SK-N-SH (cell line): ENCODE measurements around the gene ADPGK. TPM values are rescaled to one million over a fixed set of nuclear protein-coding genes. Genes with fewer than 3 reads are reported as not detected.
A peak's percentile ranks its signal among the peaks of the same experiment; 100 is the strongest.

ENCODE experiments used
- CTCF ChIA-PET: fragments of 300-600, 350-600 bp; formaldehyde crosslinking; extraction: SDS; loops from one replicate; lab custom pipeline; 2021; lab: Yijun Ruan, JAX
- POLR2A ChIA-PET: fragments of 350-600 bp; sonication (Branson Sonifier 250); formaldehyde crosslinking; extraction: SDS; loops from one replicate; lab custom pipeline; 2020; ENCODE audit warnings: antibody characterized with exemption, inconsistent platforms; lab: Yijun Ruan, JAX
- DNase-seq: peaks from one replicate; pipeline ENCODE4 v3.0.0; 2012
- H2AFZ ChIP-seq: fragments of 200-600 bp; sonication (generic); 2 replicates; pipeline ENCODE4 v1.8.1; 2016; ENCODE audit warnings: antibody characterized with exemption, mild to moderate bottlenecking, low read depth
- H3F3A ChIP-seq: fragments of 200-600 bp; sonication (generic); replicated peaks from 2 replicates; pipeline ENCODE3; 2016; ENCODE audit warnings: antibody characterized with exemption, mild to moderate bottlenecking; ENCODE audit not compliant: insufficient read depth
- H3K27ac ChIP-seq, 2 experiments: fragments of 200-500 bp in 1 of 2; fragments of 200-600 bp in 1 of 2; sonication (Bioruptor generic) in 1 of 2; sonication (generic), shearing (Covaris generic) in 1 of 2; 2 replicates each; pipeline versions ENCODE4 v1.5.1 to v1.6.1; 2014 to 2016; ENCODE audit warnings: low read depth in 2 of 2, inconsistent platforms in 1 of 2, low read length in 1 of 2, mild to moderate bottlenecking in 1 of 2, mixed read lengths in 1 of 2
- H3K27me3 ChIP-seq: fragments of 200-600 bp; sonication (generic), shearing (Covaris generic); 2 replicates; pipeline ENCODE4 v1.6.1; 2016; ENCODE audit warnings: mixed run types; ENCODE audit not compliant: insufficient read depth
- H3K36me3 ChIP-seq, 2 experiments: fragments of 200-500 bp in 1 of 2; fragments of 200-600 bp in 1 of 2; sonication (Bioruptor generic) in 1 of 2; sonication (generic) in 1 of 2; replicated peaks in 1 of 2; 2 replicates each; pipeline versions ENCODE3 to v1.5.1; 2014 to 2016; ENCODE audit warnings: low read length in 1 of 2, mild to moderate bottlenecking in 1 of 2; ENCODE audit not compliant: insufficient read depth in 2 of 2, control insufficient read depth in 1 of 2
- H3K4me1 ChIP-seq, 2 experiments: fragments of 200-500 bp in 1 of 2; fragments of 200-600 bp in 1 of 2; sonication (Bioruptor generic) in 1 of 2; sonication (generic), shearing (Covaris generic) in 1 of 2; 2 replicates each; pipeline versions ENCODE4 v1.5.1 to v1.6.1; 2014 to 2016; ENCODE audit warnings: low read depth in 1 of 2, low read length in 1 of 2, mixed run types in 1 of 2; ENCODE audit not compliant: insufficient read depth in 2 of 2, control insufficient read depth in 1 of 2
- H3K4me2 ChIP-seq: fragments of 200-600 bp; sonication (generic), shearing (Covaris generic); 2 replicates; pipeline ENCODE4 v1.6.1; 2017; ENCODE audit warnings: mixed run types
- H3K4me3 ChIP-seq, 2 experiments: fragments of 200-500 bp in 1 of 2; fragments of 200-600 bp in 1 of 2; sonication (Bioruptor generic) in 1 of 2; sonication (generic), shearing (Covaris generic) in 1 of 2; 2 replicates each; pipeline versions ENCODE4 v1.5.1 to v1.8.1; 2014 to 2016; ENCODE audit warnings: low read depth in 2 of 2, inconsistent platforms in 1 of 2, low read length in 1 of 2, mild to moderate bottlenecking in 1 of 2, mixed read lengths in 1 of 2, moderate library complexity in 1 of 2
- H3K79me2 ChIP-seq: fragments of 200-600 bp; sonication (generic); 2 replicates; pipeline ENCODE4 v1.8.1; 2017; ENCODE audit warnings: mild to moderate bottlenecking; ENCODE audit not compliant: insufficient read depth
- H3K9ac ChIP-seq: fragments of 200-600 bp; sonication (generic); 2 replicates; pipeline ENCODE4 v1.6.1; 2017; ENCODE audit warnings: mixed run types
- H3K9me2 ChIP-seq: fragments of 200-600 bp; sonication (generic); 2 replicates; pipeline ENCODE4 v1.6.1; 2017; ENCODE audit warnings: mixed run types
- H3K9me3 ChIP-seq: fragments of 200-600 bp; sonication (generic); 2 replicates; pipeline ENCODE4 v1.6.1; 2017; ENCODE audit warnings: mixed run types, mild to moderate bottlenecking, moderate library complexity
- H4K20me1 ChIP-seq: fragments of 200-600 bp; sonication (generic); 2 replicates; pipeline ENCODE4 v1.6.1; 2017; ENCODE audit warnings: mild to moderate bottlenecking, mixed run types; ENCODE audit not compliant: insufficient read depth
- EP300 ChIP-seq, 2 experiments: IDR thresholded peaks; 2 replicates each; pipeline versions ENCODE4 v1.4.0 to v1.6.1; 2012; ENCODE audit warnings: borderline replicate concordance in 1 of 2, low read depth in 1 of 2, low read length in 1 of 2
- MEF2A ChIP-seq: IDR thresholded peaks from 2 replicates; pipeline ENCODE4 v1.4.0; 2012; ENCODE audit warnings: low read depth, borderline replicate concordance
- MXI1 ChIP-seq: IDR thresholded peaks from 2 replicates; pipeline ENCODE4 v1.6.1; 2012; ENCODE audit warnings: mild to moderate bottlenecking, low read depth, low read length, improper control_type of control experiment
- NRF1 ChIP-seq: IDR thresholded peaks from 2 replicates; pipeline ENCODE4 v1.6.1; 2012; ENCODE audit warnings: low read depth, mild to moderate bottlenecking, low read length
- POLR2AphosphoS5 ChIP-seq: IDR thresholded peaks from 2 replicates; pipeline ENCODE4 v1.6.1; 2012; ENCODE audit warnings: low read depth, low read length
- RAD21 ChIP-seq: IDR thresholded peaks from 2 replicates; pipeline ENCODE4 v1.6.1; 2012; ENCODE audit warnings: mild to moderate bottlenecking, low read length
- RCOR1 ChIP-seq: fragments of 150-350 bp; IDR thresholded peaks from 2 replicates; pipeline ENCODE4 v1.6.1; 2017; ENCODE audit warnings: antibody characterized with exemption, low read length
- RFX5 ChIP-seq: IDR thresholded peaks from 2 replicates; pipeline ENCODE4 v1.6.1; 2012; ENCODE audit warnings: mild to moderate bottlenecking, improper control_type of control experiment, low read length
- SMC3 ChIP-seq: IDR thresholded peaks from 2 replicates; pipeline ENCODE4 v1.6.1; 2012; ENCODE audit warnings: low read depth, low read length, improper control_type of control experiment
- USF1 ChIP-seq: IDR thresholded peaks from 2 replicates; pipeline ENCODE4 v1.4.0; 2012; ENCODE audit warnings: low read depth, borderline replicate concordance
- YY1 ChIP-seq: IDR thresholded peaks from 2 replicates; pipeline ENCODE4 v1.4.0; 2012; ENCODE audit warnings: low read depth, mild to moderate bottlenecking
- WGBS: methylation state at CpG from one replicate; pipeline ENCODE4 v1.1.6; 2017; ENCODE audit warnings: low lambda C conversion rate; 5-methylcytosine and 5-hydroxymethylcytosine counted together
- polyA plus RNA-seq, 3 experiments: library from polyadenylated mRNA; depleted of rRNA; stranded (reverse); fragments of >200 nt; gene quantifications; 2 replicates each; pipeline ENCODE4 v1.2.3, GENCODE V29; 2012
- TF ChIP-seq, protein P1 (sequence below): IDR thresholded peaks from 2 replicates; pipeline ENCODE4 v1.4.0; 2012; ENCODE audit warnings: low read depth, borderline replicate concordance
- TF ChIP-seq, protein P2 (sequence below): IDR thresholded peaks from 2 replicates; pipeline ENCODE4 v1.4.0; 2012; ENCODE audit warnings: low read depth
- TF ChIP-seq, protein P3 (sequence below): fragments of 150-350 bp; IDR thresholded peaks from 2 replicates; pipeline ENCODE4 v1.6.1; 2016; ENCODE audit warnings: mild to moderate bottlenecking, low read depth, low read length
- TF ChIP-seq, protein P4 (sequence below): IDR thresholded peaks from 2 replicates; pipeline ENCODE4; 2012

The ADPGK gene
- polyA plus RNA-seq, 1 of the 3 experiments (the other 2 are of a cell fraction), result 57.3 TPM

DNA sequence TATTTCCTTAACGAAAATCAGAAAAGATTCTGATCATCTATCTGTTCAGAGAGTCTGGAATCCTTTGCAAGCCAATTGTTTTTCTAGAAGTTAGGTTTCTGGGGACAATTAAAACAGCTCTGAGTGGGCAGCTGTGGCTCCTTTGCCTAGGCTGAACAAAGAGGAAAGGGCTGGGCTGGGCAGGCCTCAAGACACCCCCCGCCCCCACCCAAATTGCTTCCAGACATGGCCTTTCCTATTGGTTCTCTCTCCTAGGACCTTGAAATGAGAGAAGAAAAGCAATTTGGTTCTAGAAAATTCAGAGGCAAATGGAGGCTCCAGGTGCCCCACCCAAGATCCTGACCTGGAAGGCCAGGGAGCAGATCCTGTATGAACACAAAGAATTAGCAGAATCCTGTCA is 2.3 kb upstream of the ADPGK start:
- Histone ChIP-seq H3K9ac (no peak overlapping the region), H3K9me3 (no peaks in the 10 kb centered on the region), H2AFZ (peak overlapping the region; percentile 87), H3K9me2 (no peaks in the 10 kb centered on the region), H3K36me3 (peaks cover 0 to 1% of the 10 kb centered on the region in 2 experiments), H3K4me1 (peaks cover 0 to 21% of the 10 kb centered on the region in 2 experiments; a peak in 2 of 4 replicates), H3K27me3 (no peaks in the 10 kb centered on the region), H3K4me2 (no peak overlapping the region), H3K4me3 (no peak overlapping the region), H3K27ac (no peak overlapping the region; a peak in 1 of 4 replicates), H3F3A (peaks cover 14% of the 10 kb centered on the region), H4K20me1 (0 out of 2 replicates have a peak, but pooled peaks cover under 1% of the 10 kb centered on the region), H3K79me2 (peaks cover 26% of the 10 kb centered on the region)
- no peak for DNase-seq
- ChIA-PET POLR2A (no interaction called here), CTCF (interaction anchor here (1.0 to 2.5 kb wide), 7 partner anchors 8 to 486 kb away, joined by 3 to 10 read pairs (median 3); no protein-coding TSS in a partner anchor)
- TF ChIP-seq NRF1, result no peak
- TF ChIP-seq, protein P1, sequence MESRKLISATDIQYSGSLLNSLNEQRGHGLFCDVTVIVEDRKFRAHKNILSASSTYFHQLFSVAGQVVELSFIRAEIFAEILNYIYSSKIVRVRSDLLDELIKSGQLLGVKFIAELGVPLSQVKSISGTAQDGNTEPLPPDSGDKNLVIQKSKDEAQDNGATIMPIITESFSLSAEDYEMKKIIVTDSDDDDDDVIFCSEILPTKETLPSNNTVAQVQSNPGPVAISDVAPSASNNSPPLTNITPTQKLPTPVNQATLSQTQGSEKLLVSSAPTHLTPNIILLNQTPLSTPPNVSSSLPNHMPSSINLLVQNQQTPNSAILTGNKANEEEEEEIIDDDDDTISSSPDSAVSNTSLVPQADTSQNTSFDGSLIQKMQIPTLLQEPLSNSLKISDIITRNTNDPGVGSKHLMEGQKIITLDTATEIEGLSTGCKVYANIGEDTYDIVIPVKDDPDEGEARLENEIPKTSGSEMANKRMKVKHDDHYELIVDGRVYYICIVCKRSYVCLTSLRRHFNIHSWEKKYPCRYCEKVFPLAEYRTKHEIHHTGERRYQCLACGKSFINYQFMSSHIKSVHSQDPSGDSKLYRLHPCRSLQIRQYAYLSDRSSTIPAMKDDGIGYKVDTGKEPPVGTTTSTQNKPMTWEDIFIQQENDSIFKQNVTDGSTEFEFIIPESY, result no peak
- TF ChIP-seq RCOR1, result no peak
- TF ChIP-seq, protein P2, sequence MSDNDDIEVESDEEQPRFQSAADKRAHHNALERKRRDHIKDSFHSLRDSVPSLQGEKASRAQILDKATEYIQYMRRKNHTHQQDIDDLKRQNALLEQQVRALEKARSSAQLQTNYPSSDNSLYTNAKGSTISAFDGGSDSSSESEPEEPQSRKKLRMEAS, result no peak
- no peak for TF ChIP-seq RAD21
- TF ChIP-seq, protein P3, sequence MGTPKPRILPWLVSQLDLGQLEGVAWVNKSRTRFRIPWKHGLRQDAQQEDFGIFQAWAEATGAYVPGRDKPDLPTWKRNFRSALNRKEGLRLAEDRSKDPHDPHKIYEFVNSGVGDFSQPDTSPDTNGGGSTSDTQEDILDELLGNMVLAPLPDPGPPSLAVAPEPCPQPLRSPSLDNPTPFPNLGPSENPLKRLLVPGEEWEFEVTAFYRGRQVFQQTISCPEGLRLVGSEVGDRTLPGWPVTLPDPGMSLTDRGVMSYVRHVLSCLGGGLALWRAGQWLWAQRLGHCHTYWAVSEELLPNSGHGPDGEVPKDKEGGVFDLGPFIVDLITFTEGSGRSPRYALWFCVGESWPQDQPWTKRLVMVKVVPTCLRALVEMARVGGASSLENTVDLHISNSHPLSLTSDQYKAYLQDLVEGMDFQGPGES, result no peak
- no peak for TF ChIP-seq YY1
- no peak for TF ChIP-seq POLR2AphosphoS5
- no peak for TF ChIP-seq RFX5
- TF ChIP-seq, protein P4, sequence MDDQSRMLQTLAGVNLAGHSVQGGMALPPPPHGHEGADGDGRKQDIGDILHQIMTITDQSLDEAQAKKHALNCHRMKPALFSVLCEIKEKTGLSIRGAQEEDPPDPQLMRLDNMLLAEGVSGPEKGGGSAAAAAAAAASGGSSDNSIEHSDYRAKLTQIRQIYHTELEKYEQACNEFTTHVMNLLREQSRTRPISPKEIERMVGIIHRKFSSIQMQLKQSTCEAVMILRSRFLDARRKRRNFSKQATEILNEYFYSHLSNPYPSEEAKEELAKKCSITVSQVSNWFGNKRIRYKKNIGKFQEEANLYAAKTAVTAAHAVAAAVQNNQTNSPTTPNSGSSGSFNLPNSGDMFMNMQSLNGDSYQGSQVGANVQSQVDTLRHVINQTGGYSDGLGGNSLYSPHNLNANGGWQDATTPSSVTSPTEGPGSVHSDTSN, result no peak
- TF ChIP-seq MEF2A, result no peak
- no peak for TF ChIP-seq EP300 (IDR thresholded peaks at IDR 0.05; ENCODE audit: borderline replicate concordance in 1 of 2, low read depth in 1 of 2, low read length in 1 of 2)
- TF ChIP-seq MXI1, result no peak
- 79% methylated on average over 1 of the region's 2 CpGs for WGBS

- Histone ChIP-seq H3K27ac (no peak overlapping the region; a peak in 1 of 4 replicates), H3K9me3 (no peaks in the 10 kb centered on the region), H3K27me3 (no peaks in the 10 kb centered on the region), H3K9ac (no peak overlapping the region), H3K9me2 (no peaks in the 10 kb centered on the region), H3K4me1 (peaks cover 0 to 21% of the 10 kb centered on the region in 2 experiments; a peak in 2 of 4 replicates), H3K79me2 (peaks cover 30% of the 10 kb centered on the region), H3K36me3 (peaks cover 0 to 3% of the 10 kb centered on the region in 2 experiments), H2AFZ (peak overlapping the region; percentile 87), H4K20me1 (0 out of 2 replicates have a peak, but pooled peaks cover 3% of the 10 kb centered on the region), H3F3A (peaks cover 14% of the 10 kb centered on the region), H3K4me3 (no peak overlapping the region), H3K4me2 (no peak overlapping the region)
- ChIA-PET CTCF (interaction anchor here (1.0 to 2.5 kb wide), 8 partner anchors 9 to 488 kb away, joined by 3 to 10 read pairs (median 4); no protein-coding TSS in a partner anchor), POLR2A (no interaction called here)
- 96% methylated on average over 4 of the region's 4 CpGs for WGBS
- TF ChIP-seq, protein P2, result no peak
- TF ChIP-seq YY1 (no peak), USF1 (no peak), SMC3 (no peak), POLR2AphosphoS5 (no peak)
- DNase-seq, result no peak
These were observed 1.9 kb upstream of the ADPGK start for GRCh38 chr15:72785432-72785831.
